Endothelial cell of umbilical vein (primary cell): ENCODE results near the gene SLC12A2. TPM values are rescaled to one million over a fixed set of nuclear protein-coding genes. Genes with fewer than 3 reads are reported as not detected.

ENCODE experiments used
- Bru-seq: library from RNA; stranded (reverse); fragments of 400-500 nt; gene quantifications from one replicate; lab custom pipeline; 2021; lab: Mats Ljungman, UMichigan
- BruChase-seq, 2 experiments: library from RNA; stranded (reverse); fragments of 400-500 nt; gene quantifications; one replicate each; lab custom pipeline; 2021; lab: Mats Ljungman, UMichigan
- BruUV-seq: library from RNA; stranded (reverse); fragments of 400-500 nt; replicated peaks from 2 replicates; lab custom pipeline; 2021; lab: Mats Ljungman, UMichigan
- CTCF ChIA-PET: fragments of 300-600, 350-600 bp; sonication (Branson Sonifier 250); formaldehyde crosslinking; loops from one replicate; lab custom pipeline; 2021; ENCODE audit warnings: antibody characterized with exemption, inconsistent platforms; lab: Charles Lee
- POLR2A ChIA-PET: fragments of 300-600, 350-600 bp; sonication (Branson Sonifier 250); formaldehyde crosslinking; loops from one replicate; lab custom pipeline; 2021; ENCODE audit warnings: antibody characterized with exemption, inconsistent platforms; lab: Charles Lee
- DNase-seq: peaks from one replicate; pipeline ENCODE4 v3.0.0-alpha.2; 2011; ENCODE audit warnings: low read depth, low spot score
- FAIRE-seq: peaks from 2 replicates; lab custom pipeline; 2011; peaks lifted over from hg19 to GRCh38; lab: Jason Lieb, UNC
- H2AFZ ChIP-seq: 2 replicates; pipeline ENCODE4 v1.6.0; 2012; ENCODE audit warnings: low read depth, low read length, control low read depth, inconsistent platforms
- H3K27ac ChIP-seq: 2 replicates; pipeline ENCODE4 v1.5.1; 2011; ENCODE audit warnings: low read depth, mild to moderate bottlenecking, control low read depth, low read length, moderate library complexity; ENCODE audit not compliant: insufficient read depth
- H3K27me3 ChIP-seq, 2 experiments: 2 replicates each; pipeline versions ENCODE4 v1.6.0 to v1.6.1; 2011; ENCODE audit warnings: low read length in 2 of 2, mixed read lengths in 1 of 2; ENCODE audit not compliant: control insufficient read depth in 2 of 2, insufficient read depth in 2 of 2
- H3K36me3 ChIP-seq, 2 experiments: 2 replicates in 1 of 2; 3 replicates in 1 of 2; pipeline ENCODE4 v1.5.1; 2011; ENCODE audit warnings: low read length in 2 of 2, mild to moderate bottlenecking in 1 of 2, moderate library complexity in 1 of 2; ENCODE audit not compliant: control insufficient read depth in 2 of 2, insufficient read depth in 2 of 2; ENCODE audit errors: extremely low read depth in 1 of 2
- H3K4me1 ChIP-seq: 3 replicates; pipeline ENCODE4 v1.5.1; 2011; ENCODE audit warnings: mild to moderate bottlenecking, low read length; ENCODE audit not compliant: control insufficient read depth, insufficient read depth; ENCODE audit errors: extremely low read depth
- H3K4me2 ChIP-seq: 2 replicates; pipeline ENCODE4 v1.6.1; 2011; ENCODE audit warnings: low read length, control low read depth, mixed read lengths; ENCODE audit not compliant: insufficient read depth
- H3K4me3 ChIP-seq, 3 experiments: fragments of 200-600 bp in 1 of 3; sonication (generic), shearing (Covaris generic) in 1 of 3; replicated peaks in 1 of 3; 2 replicates each; pipeline ENCODE4 v1.5.1; 2011 to 2016; ENCODE audit warnings: control low read depth in 3 of 3, low read length in 3 of 3, mild to moderate bottlenecking in 2 of 3, inconsistent platforms in 1 of 3, low read depth in 1 of 3, moderate library complexity in 1 of 3; ENCODE audit not compliant: insufficient read depth in 1 of 3
- H3K79me2 ChIP-seq: 2 replicates; pipeline ENCODE4 v1.6.0; 2012; ENCODE audit warnings: low read length, inconsistent platforms; ENCODE audit not compliant: control insufficient read depth, insufficient read depth
- H3K9ac ChIP-seq: replicated peaks from 2 replicates; pipeline ENCODE3; 2011; ENCODE audit warnings: low read length, control low read depth; ENCODE audit not compliant: insufficient read depth; ENCODE audit errors: extremely low read depth
- H3K9me1 ChIP-seq: replicated peaks from 3 replicates; pipeline ENCODE4 v1.6.0; 2011; ENCODE audit warnings: mild to moderate bottlenecking, low read length; ENCODE audit not compliant: control insufficient read depth, insufficient read depth; ENCODE audit errors: extremely low read depth
- H3K9me3 ChIP-seq: replicated peaks from 2 replicates; pipeline ENCODE4 v1.5.1; 2012; ENCODE audit warnings: low read length, inconsistent platforms; ENCODE audit not compliant: control insufficient read depth, insufficient read depth
- H4K20me1 ChIP-seq: replicated peaks from 2 replicates; pipeline ENCODE3; 2011; ENCODE audit warnings: mild to moderate bottlenecking, low read length; ENCODE audit not compliant: control insufficient read depth, insufficient read depth; ENCODE audit errors: extremely low read depth
- CTCF ChIP-seq, 2 donors: IDR thresholded peaks; 1 replicate in 1 of 2; 2 replicates in 1 of 2; pipeline ENCODE4 v1.5.1; 2011; ENCODE audit warnings: low read length in 2 of 2, mild to moderate bottlenecking in 2 of 2, moderate library complexity in 2 of 2, control low read depth in 1 of 2, inconsistent platforms in 1 of 2, low read depth in 1 of 2; ENCODE audit not compliant: insufficient read depth in 1 of 2; ENCODE audit errors: extremely low read depth in 1 of 2
- EZH2 ChIP-seq: IDR thresholded peaks from 2 replicates; pipeline ENCODE4 v1.6.1; 2012; ENCODE audit warnings: borderline replicate concordance, low read depth, mild to moderate bottlenecking, moderate library complexity, low read length, inconsistent platforms; ENCODE audit not compliant: severe bottlenecking
- FOS ChIP-seq: IDR thresholded peaks from 2 replicates; pipeline ENCODE4 v1.6.1; 2011; ENCODE audit warnings: mild to moderate bottlenecking, low read length, moderate library complexity, borderline replicate concordance; ENCODE audit not compliant: insufficient read depth
- GATA2 ChIP-seq: IDR thresholded peaks from 2 replicates; pipeline ENCODE4 v1.7.0; 2011; ENCODE audit warnings: low read depth, mild to moderate bottlenecking, moderate library complexity, mixed read lengths, low read length; ENCODE audit not compliant: insufficient read length, insufficient read depth
- JUN ChIP-seq: IDR thresholded peaks from 2 replicates; pipeline ENCODE4 v1.6.1; 2011; ENCODE audit warnings: borderline replicate concordance, low read depth; ENCODE audit not compliant: insufficient read length, insufficient read depth
- MAX ChIP-seq: IDR thresholded peaks from 2 replicates; pipeline ENCODE4 v1.6.1; 2011; ENCODE audit not compliant: insufficient read depth, insufficient read length
- MYC ChIP-seq: IDR thresholded peaks from one replicate; pipeline ENCODE4 v1.6.1; 2011; ENCODE audit warnings: mild to moderate bottlenecking, low read depth, low read length
- POLR2A ChIP-seq: IDR thresholded peaks from 2 replicates; pipeline ENCODE4 v1.6.1; 2012; ENCODE audit warnings: low read depth, mild to moderate bottlenecking, control low read depth, low read length
- POLR2AphosphoS5 ChIP-seq: IDR thresholded peaks from 2 replicates; pipeline ENCODE4 v1.6.1; 2012; ENCODE audit warnings: low read depth, mild to moderate bottlenecking, control low read depth, low read length, moderate library complexity; ENCODE audit not compliant: insufficient read depth
- dilution Hi-C: fragments of 300-500 bp; cut with MboI; formaldehyde crosslinking; loops from one replicate; pipeline ENCODE4 v1.15.0; 2019; ENCODE audit warnings: low sequenced_read_pairs; ENCODE audit not compliant: extremely low pct_ligation_motif_present
- intact Hi-C: fragments of 100-400 bp; cut with micrococcal nuclease; formaldehyde crosslinking; loops from one replicate; pipeline ENCODE4 v1.10.0; 2022
- long read RNA-seq: library from polyadenylated mRNA; stranded (forward); transcript quantifications from one replicate; pipeline ENCODE4 v2.0.0, GENCODE V29; 2021
- polyA minus RNA-seq, 3 experiments: library from RNA; depleted of rRNA, polyadenylated mRNA; stranded (reverse); fragments of >200 nt; gene quantifications; 1 replicate in 1 of 3; 2 replicates in 2 of 3; pipeline ENCODE4 v1.2.3, GENCODE V29; 2011
- polyA plus RNA-seq, 4 experiments: library from polyadenylated mRNA; depleted of rRNA in 3 of 4; stranded (reverse) in 3 of 4; unstranded in 1 of 4; fragments of >200 nt; gene quantifications; 2 replicates each; pipeline versions ENCODE4 v1.2.1 to v1.2.3, GENCODE V29; 2011 to 2012; ENCODE audit warnings: missing spikeins in 1 of 4
- total RNA-seq: library from RNA; stranded (reverse); gene quantifications from 2 replicates; pipeline ENCODE4 v1.2.3, GENCODE V29; 2021

Gene SLC12A2
- 41.7 and 59.5 TPM in 2 replicates for total RNA-seq
- polyA plus RNA-seq, result 9.4 and 11.0 TPM in 2 replicates
- 6.8 and 8.1 TPM in 2 replicates for polyA plus RNA-seq (2011; cell fraction: cytosol; rRNA removed)
- polyA plus RNA-seq (2011; cell fraction: nucleus; rRNA removed), result 16.5 and 20.2 TPM in 2 replicates
- 14.8 and 25.1 TPM in 2 replicates for polyA plus RNA-seq (2012)
- 58.9 and 62.0 TPM in 2 replicates for polyA minus RNA-seq
- 12.0 TPM for polyA minus RNA-seq (2011; cell fraction: cytosol; rRNA and poly(A)+ RNA removed)
- polyA minus RNA-seq (2011; cell fraction: nucleus; rRNA and poly(A)+ RNA removed), result 70.1 and 79.0 TPM in 2 replicates
- Bru-seq, nascent RNA, result percentile 91 among the genes with signal in this experiment
- BruChase-seq, experiment 1, labeled RNA remaining after a 6-hour chase, result percentile 82 among the genes with signal in this experiment
- BruChase-seq, experiment 2, labeled RNA remaining after a 2-hour chase, result percentile 80 among the genes with signal in this experiment
- long read RNA-seq, full-length matches to known transcripts, result 21 of 30 reads
- long read RNA-seq, partial matches to known transcripts, result 2 of 30 reads
- long read RNA-seq, other reads (novel, unspliced or antisense), result 7 of 30 reads

- CTCF ChIA-PET, result interaction anchor here (0.7 to 6.6 kb wide), 15 partner anchors 10 to 327 kb away, joined by 3 to 45 read pairs (median 8); no protein-coding TSS in a partner anchor
- dilution Hi-C loops (no loop called here), intact Hi-C loops (loop anchor here (1.0 to 2.0 kb wide), 10 partner anchors 45 to 518 kb away; no protein-coding TSS in a partner anchor)
- peak within 1 kb of the TSS; percentile 90 for H3K4me2 ChIP-seq
- H3K36me3 ChIP-seq, result no peaks in the 10 kb centered on the region
- peak within 1 kb of the TSS; percentile 90 for H3K9ac ChIP-seq
- H3K4me3 ChIP-seq, result peak within 1 kb of the TSS; percentile 32 to 94 (median 85)
- H2AFZ ChIP-seq, result peak within 1 kb of the TSS; percentile 76
- H3K27ac ChIP-seq, result peak within 1 kb of the TSS; percentile 76
- H3K4me1 ChIP-seq, result peaks cover 25% of the 10 kb centered on the region
- peaks cover 37% of the 10 kb centered on the region for H3K79me2 ChIP-seq
- DNase-seq (peak; percentile 93), FAIRE-seq (peak; percentile 72)
- TF ChIP-seq FOS (no peak), JUN (no peak), MYC (peak; percentile 11), POLR2A (peak; percentile 89), MAX (peak; percentile 62), GATA2 (no peak), CTCF (IDR thresholded peaks at IDR 0.05; ENCODE audit: extremely low read depth in 1 of 2, insufficient read depth in 1 of 2, low read depth in 1 of 2, low read length in 2 of 2) (no peak), EZH2 (no peak), POLR2AphosphoS5 (peak; percentile 73)
- peaks cover 12% of the 10 kb centered on the region for H4K20me1 ChIP-seq
- H3K27me3 ChIP-seq, result no peaks in the 10 kb centered on the region
- no TSS peak for BruUV-seq
- H3K9me3 ChIP-seq, result no peaks in the 10 kb centered on the region
- no peaks in the 10 kb centered on the region for H3K9me1 ChIP-seq
- POLR2A ChIA-PET, result interaction anchor here (1.0 to 2.2 kb wide), 4 partner anchors 45 to 212 kb away, joined by 3 to 6 read pairs (median 6); no protein-coding TSS in a partner anchor
Observed at GRCh38 chr5:128083033-128083810, at the start of gene SLC12A2. TSS of gene SLC12A2 (plus strand) at chr5:128083766. CDS start at chr5:128083955, 189 bp downstream.
